HEK293 (cell line): ENCODE data around the gene ABHD12B.
A peak's percentile ranks its signal among the peaks of the same experiment; 100 is the strongest.

Experiments
- ATF2 ChIP-seq: fragments of 450-650 bp; formaldehyde crosslinking; IDR thresholded peaks from 2 replicates; pipeline ENCODE4 v1.5.1; 2016; ENCODE audit warnings: missing biosample characterization, missing genetic modification characterization, low read depth
- GLI4 ChIP-seq: fragments of 450-650 bp; formaldehyde crosslinking; IDR thresholded peaks from 2 replicates; pipeline ENCODE4 v1.5.1; 2016; ENCODE audit warnings: missing biosample characterization, missing genetic modification characterization
- KLF1 ChIP-seq: fragments of 450-650 bp; formaldehyde crosslinking; IDR thresholded peaks from 2 replicates; pipeline ENCODE4 v1.5.1; 2016; ENCODE audit warnings: missing biosample characterization, missing genetic modification characterization
- KLF10 ChIP-seq: fragments of 450-650 bp; IDR thresholded peaks from 2 replicates; pipeline ENCODE4 v1.5.1; 2018; ENCODE audit warnings: missing biosample characterization, mild to moderate bottlenecking, missing genetic modification characterization
- MYNN ChIP-seq: fragments of 450-650 bp; formaldehyde crosslinking; IDR thresholded peaks from 2 replicates; pipeline ENCODE4 v1.5.1; 2016; ENCODE audit warnings: missing biosample characterization, missing genetic modification characterization, borderline replicate concordance
- PRDM6 ChIP-seq: fragments of 450-650 bp; formaldehyde crosslinking; IDR thresholded peaks from 2 replicates; pipeline ENCODE4 v1.5.1; 2017; ENCODE audit warnings: missing biosample characterization, missing genetic modification characterization
- REST ChIP-seq: fragments of 450-650 bp; formaldehyde crosslinking; IDR thresholded peaks from 2 replicates; pipeline ENCODE4 v1.5.1; 2016; ENCODE audit warnings: missing biosample characterization, missing genetic modification characterization
- ZBTB49 ChIP-seq: fragments of 450-650 bp; formaldehyde crosslinking; IDR thresholded peaks from 2 replicates; pipeline ENCODE4 v1.5.1; 2016; ENCODE audit warnings: missing biosample characterization, missing genetic modification characterization, low read depth
- ZBTB8A ChIP-seq: fragments of 450-650 bp; formaldehyde crosslinking; IDR thresholded peaks from 2 replicates; pipeline ENCODE4 v1.5.1; 2016; ENCODE audit warnings: missing biosample characterization, missing genetic modification characterization
- ZNF132 ChIP-seq: fragments of 450-650 bp; formaldehyde crosslinking; IDR thresholded peaks from 2 replicates; pipeline ENCODE4 v1.5.1; 2017; ENCODE audit warnings: missing biosample characterization, missing genetic modification characterization, borderline replicate concordance
- ZNF169 ChIP-seq: fragments of 450-650 bp; formaldehyde crosslinking; IDR thresholded peaks from 2 replicates; pipeline ENCODE4 v1.5.1; 2016; ENCODE audit warnings: missing biosample characterization, missing genetic modification characterization
- ZNF18 ChIP-seq: fragments of 450-650 bp; formaldehyde crosslinking; IDR thresholded peaks from 2 replicates; pipeline ENCODE4 v1.5.1; 2016; ENCODE audit warnings: missing biosample characterization, missing genetic modification characterization
- ZNF19 ChIP-seq: fragments of 450-650 bp; formaldehyde crosslinking; IDR thresholded peaks from 2 replicates; pipeline ENCODE4; 2016; ENCODE audit warnings: missing biosample characterization, missing genetic modification characterization, low read depth
- ZNF335 ChIP-seq: fragments of 450-650 bp; formaldehyde crosslinking; conservative IDR thresholded peaks from 2 replicates; pipeline ENCODE4 v1.5.1; 2016; ENCODE audit warnings: missing biosample characterization, missing genetic modification characterization
- ZNF394 ChIP-seq: fragments of 450-650 bp; formaldehyde crosslinking; IDR thresholded peaks from 2 replicates; pipeline ENCODE4 v1.5.1; 2016; ENCODE audit warnings: missing biosample characterization, missing genetic modification characterization, mild to moderate bottlenecking, moderate library complexity, borderline replicate concordance
- ZNF433 ChIP-seq: fragments of 450-650 bp; formaldehyde crosslinking; IDR thresholded peaks from 2 replicates; pipeline ENCODE4 v1.5.1; 2016; ENCODE audit warnings: missing biosample characterization, missing genetic modification characterization, low read depth
- ZNF510 ChIP-seq: fragments of 450-650 bp; formaldehyde crosslinking; IDR thresholded peaks from 2 replicates; pipeline ENCODE4 v1.5.1; 2018; ENCODE audit warnings: mild to moderate bottlenecking, missing genetic modification characterization, missing biosample characterization; ENCODE audit not compliant: insufficient replicate concordance
- ZNF585B ChIP-seq: fragments of 450-650 bp; formaldehyde crosslinking; IDR thresholded peaks from 2 replicates; pipeline ENCODE4 v1.5.1; 2016; ENCODE audit warnings: missing biosample characterization, missing genetic modification characterization
- ZNF600 ChIP-seq: fragments of 450-650 bp; formaldehyde crosslinking; IDR thresholded peaks from 2 replicates; pipeline ENCODE4 v1.5.1; 2016; ENCODE audit warnings: missing biosample characterization, missing genetic modification characterization
- ZNF621 ChIP-seq: fragments of 450-650 bp; formaldehyde crosslinking; IDR thresholded peaks from 2 replicates; pipeline ENCODE4 v1.5.1; 2017; ENCODE audit warnings: missing biosample characterization, missing genetic modification characterization
- ZNF76 ChIP-seq: fragments of 450-650 bp; formaldehyde crosslinking; IDR thresholded peaks from 2 replicates; pipeline ENCODE4; 2016; ENCODE audit warnings: low read depth, missing biosample characterization, missing genetic modification characterization, borderline replicate concordance
- ZNF776 ChIP-seq: fragments of 450-650 bp; formaldehyde crosslinking; IDR thresholded peaks from 2 replicates; pipeline ENCODE4 v1.5.0; 2017; ENCODE audit warnings: missing biosample characterization, missing genetic modification characterization, borderline replicate concordance
- ZNF785 ChIP-seq: fragments of 450-650 bp; formaldehyde crosslinking; IDR thresholded peaks from 2 replicates; pipeline ENCODE4 v1.5.1; 2016; ENCODE audit warnings: missing biosample characterization, missing genetic modification characterization
- ZNF791 ChIP-seq: fragments of 450-650 bp; formaldehyde crosslinking; IDR thresholded peaks from 2 replicates; pipeline ENCODE4 v1.5.1; 2016; ENCODE audit warnings: missing biosample characterization, missing genetic modification characterization
- ZNF837 ChIP-seq: fragments of 450-650 bp; formaldehyde crosslinking; IDR thresholded peaks from 2 replicates; pipeline ENCODE4 v1.5.1; 2016; ENCODE audit warnings: missing biosample characterization, missing genetic modification characterization
- ZSCAN18 ChIP-seq: fragments of 450-650 bp; formaldehyde crosslinking; IDR thresholded peaks from 2 replicates; pipeline ENCODE4 v1.5.1; 2016; ENCODE audit warnings: missing biosample characterization, missing genetic modification characterization
- ZXDB ChIP-seq: fragments of 450-650 bp; formaldehyde crosslinking; IDR thresholded peaks from 2 replicates; pipeline ENCODE4 v1.5.1; 2016; ENCODE audit warnings: missing biosample characterization, missing genetic modification characterization

Gene ABHD12B

GRCh38 chr14:50830044-50830931 lies 41.6 kb upstream of the ABHD12B start (continued):
- no peak for TF ChIP-seq ZBTB49 (tag by site-specific recombination)
- no peak for TF ChIP-seq REST (tag by site-specific recombination)
- no peak for TF ChIP-seq GLI4 (tag by site-specific recombination)
- no peak for TF ChIP-seq ZNF76
- no peak for TF ChIP-seq ZNF19 (tag by site-specific recombination)
- TF ChIP-seq ZNF18: no peak
- peak; percentile 32; the same call in 1 of the 2 replicates for TF ChIP-seq ZBTB8A (tag by site-specific recombination)
- no peak for TF ChIP-seq ZNF433 (tag by site-specific recombination)
- no peak for TF ChIP-seq ATF2 (tag by site-specific recombination)
- no peak for TF ChIP-seq ZNF791 (tag by site-specific recombination)
- no peak for TF ChIP-seq KLF10
- 0 out of 2 replicates have a peak, but pooled peaks have one; percentile 10 for TF ChIP-seq KLF1
- peak; percentile 66 for TF ChIP-seq ZNF335 (tag by site-specific recombination)
- TF ChIP-seq ZXDB (tag by site-specific recombination): no peak; the same call in 1 of the 2 replicates
- TF ChIP-seq ZNF394 (tag by site-specific recombination): no peak; the same call in 1 of the 2 replicates
- TF ChIP-seq ZNF510: no peak
- no peak for TF ChIP-seq ZNF621 (tag by site-specific recombination)
- no peak for TF ChIP-seq ZNF169 (tag by site-specific recombination)
- TF ChIP-seq ZNF600 (tag by site-specific recombination): peak; percentile 43; the same call in 1 of the 2 replicates
- TF ChIP-seq ZNF132 (tag by site-specific recombination): no peak
- no peak for TF ChIP-seq ZSCAN18 (tag by site-specific recombination)
- no peak for TF ChIP-seq MYNN (tag by site-specific recombination)
- no peak for TF ChIP-seq PRDM6 (tag by site-specific recombination)
- TF ChIP-seq ZNF837: no peak
- TF ChIP-seq ZNF776 (tag by site-specific recombination): no peak
- TF ChIP-seq ZNF585B: no peak
- no peak for TF ChIP-seq ZNF785 (tag by site-specific recombination)
